Activated gamma-delta T cell (primary cell): ENCODE data around the gene EMC10.

ENCODE experiments used
- DNase-seq: peaks from one replicate; lab custom pipeline; 2025; lab: John Stamatoyannopoulos, UW

Gene EMC10

GRCh38 chr19:50496189-50497021 lies 20.1 kb downstream of the EMC10 start:
- no peak for DNase-seq

- DNase-seq: no peak
Observed at GRCh38 chr19:50497022-50497405, 20.7 kb downstream of the EMC10 start.

GRCh38 chr19:50498219-50499056 lies 22.1 kb downstream of the EMC10 start:
- DNase-seq: no peak

GRCh38 chr19:50500060-50500752 lies 23.9 kb downstream of the EMC10 start:
- no peak for DNase-seq

- no peak for DNase-seq
Observed at GRCh38 chr19:50500753-50501151, 24.4 kb downstream of the EMC10 start.

GRCh38 chr19:50501186-50501567 lies 24.9 kb downstream of the EMC10 start:
- no peak for DNase-seq

GRCh38 chr19:50501568-50502475 lies 25.5 kb downstream of the EMC10 start:
- DNase-seq: no peak

GRCh38 chr19:50505856-50506611 lies 29.7 kb downstream of the EMC10 start:
- DNase-seq: no peak

- no peak for DNase-seq
Observed at GRCh38 chr19:50506700-50507099, 30.4 kb downstream of the EMC10 start.

- no peak for DNase-seq
Observed at GRCh38 chr19:50507376-50507775, 31.1 kb downstream of the EMC10 start.

- DNase-seq: no peak
Observed at GRCh38 chr19:50508843-50509190, 32.5 kb downstream of the EMC10 start.

- DNase-seq: no peak
Observed at GRCh38 chr19:50509366-50509765, 33.1 kb downstream of the EMC10 start.

- DNase-seq: no peak
Observed at GRCh38 chr19:50510121-50510670, 33.9 kb downstream of the EMC10 start.

GRCh38 chr19:50510700-50511068 lies 34.4 kb downstream of the EMC10 start:
- no peak for DNase-seq

GRCh38 chr19:50511069-50511822 lies 34.9 kb downstream of the EMC10 start, which contains the start of gene JOSD2:
Gene JOSD2 (minus strand): TSS chr19:50511191. CDS start chr19:50510431, 760 bp downstream.
- peak; percentile 97 for DNase-seq

GRCh38 chr19:50512112-50512998 lies 36.0 kb downstream of the EMC10 start:
- DNase-seq: no peak

- DNase-seq: no peak
Observed at GRCh38 chr19:50512999-50513745, 36.9 kb downstream of the EMC10 start.
